Thymus (tissue), 11 donors: Measurements from ENCODE around the gene KCTD13. TPM values are rescaled to one million over a fixed set of nuclear protein-coding genes. Genes with fewer than 3 reads are reported as not detected.
"Not testable (repeated sequence)": the region's sequence is repeated elsewhere in the genome, so short reads cannot be mapped to it uniquely, and the experiment has no call there.

Experiments
- DNase-seq, 9 donors: peaks; one replicate each; pipeline ENCODE4 v3.0.0-alpha.2; 2013; ENCODE audit warnings: low spot score in 9 of 9, low read depth in 6 of 9, missing footprints in 1 of 9
- H3K27ac ChIP-seq, 2 donors: one replicate each; pipeline ENCODE4 v1.5.1; 2013; ENCODE audit warnings: control low read depth in 1 of 2, low read depth in 1 of 2, low read length in 1 of 2, mild to moderate bottlenecking in 1 of 2, moderate library complexity in 1 of 2
- H3K27me3 ChIP-seq, 2 donors: one replicate each; pipeline ENCODE4 v1.5.1; 2013; ENCODE audit warnings: low read length in 1 of 2; ENCODE audit not compliant: control insufficient read depth in 2 of 2, insufficient read depth in 1 of 2
- H3K36me3 ChIP-seq, 2 donors: one replicate each; pipeline ENCODE4 v1.5.1; 2013; ENCODE audit warnings: low read length in 1 of 2, mild to moderate bottlenecking in 1 of 2, moderate library complexity in 1 of 2; ENCODE audit not compliant: control insufficient read depth in 2 of 2, insufficient read depth in 2 of 2
- H3K4me1 ChIP-seq, 2 donors: one replicate each; pipeline ENCODE4 v1.5.1; 2013; ENCODE audit warnings: low read length in 2 of 2; ENCODE audit not compliant: control insufficient read depth in 2 of 2, insufficient read depth in 2 of 2
- H3K4me3 ChIP-seq, 2 donors: one replicate each; pipeline ENCODE4 v1.5.1; 2013; ENCODE audit warnings: low read length in 2 of 2, control low read depth in 1 of 2, mild to moderate bottlenecking in 1 of 2
- H3K9me3 ChIP-seq, 2 donors: one replicate each; pipeline ENCODE4 v1.5.1; 2013; ENCODE audit warnings: low read length in 1 of 2, mild to moderate bottlenecking in 1 of 2; ENCODE audit not compliant: control insufficient read depth in 2 of 2, insufficient read depth in 1 of 2
- WGBS: extraction: QIAGEN DNeasy Blood & Tissue Kit; methylation state at CpG from one replicate; pipeline ENCODE4 v1.1.7; 2013; 5-methylcytosine and 5-hydroxymethylcytosine counted together
- polyA plus RNA-seq: library from polyadenylated mRNA; stranded (reverse); fragments of 200-250 nt; gene quantifications from one replicate; pipeline ENCODE4 v1.2.3, GENCODE V29; 2013
- total RNA-seq: library from RNA; stranded (reverse); fragments of 120-200 nt; gene quantifications from one replicate; pipeline ENCODE4 v1.2.4, GENCODE V29; 2013
- donor health status: healthy.

Gene KCTD13
- total and polyA plus RNA-seq, 2 donors = 4.4 to 16.9 TPM

- WGBS = 64% methylated on average over 15 of the region's 15 CpGs
- H3K9me3 ChIP-seq = peaks cover 0 to 11% of the 10 kb centered on the region in 2 donors
- H3K27me3 ChIP-seq = peaks cover 23 to 63% of the 10 kb centered on the region in 2 donors
- no peak for DNase-seq
- H3K4me3 ChIP-seq = no peak overlapping the region
- no peak overlapping the region for H3K27ac ChIP-seq
- H3K4me1 ChIP-seq = peaks cover 3 to 12% of the 10 kb centered on the region in 2 donors
- H3K36me3 ChIP-seq = no peaks in the 10 kb centered on the region
Observed at GRCh38 chr16:29896841-29897240, 29.2 kb downstream of the KCTD13 start.

DNA sequence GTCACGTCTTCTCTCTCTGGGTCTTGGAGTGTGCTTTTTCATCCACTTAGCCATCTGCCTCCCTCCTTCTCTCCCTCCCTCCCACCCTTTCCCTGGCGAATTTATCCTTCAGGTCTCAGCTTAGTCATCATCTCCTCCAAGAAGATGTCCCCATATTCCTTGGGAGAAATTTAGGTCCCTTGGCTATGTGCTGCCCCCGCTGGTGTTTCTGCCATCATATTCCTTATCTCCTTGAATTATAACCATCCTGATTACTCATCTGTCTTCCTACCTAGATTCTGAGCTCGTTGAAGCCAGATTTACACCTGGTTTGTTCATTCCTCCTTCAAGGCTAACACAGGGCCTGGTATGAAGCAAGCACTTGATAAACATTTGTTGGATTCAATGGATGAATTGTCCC lies 31.7 kb downstream of the KCTD13 start:
- no peak for DNase-seq
- Histone ChIP-seq H3K9me3 (peaks cover 0 to 7% of the 10 kb centered on the region in 2 donors), H3K36me3 (no peaks in the 10 kb centered on the region), H3K27me3 (peaks cover 10 to 41% of the 10 kb centered on the region in 2 donors), H3K4me3 (no peak overlapping the region), H3K27ac (no peak overlapping the region), H3K4me1 (peaks cover under 1 to 1% of the 10 kb centered on the region in 2 donors)
- WGBS = 87% methylated on average over 4 of the region's 4 CpGs

DNA sequence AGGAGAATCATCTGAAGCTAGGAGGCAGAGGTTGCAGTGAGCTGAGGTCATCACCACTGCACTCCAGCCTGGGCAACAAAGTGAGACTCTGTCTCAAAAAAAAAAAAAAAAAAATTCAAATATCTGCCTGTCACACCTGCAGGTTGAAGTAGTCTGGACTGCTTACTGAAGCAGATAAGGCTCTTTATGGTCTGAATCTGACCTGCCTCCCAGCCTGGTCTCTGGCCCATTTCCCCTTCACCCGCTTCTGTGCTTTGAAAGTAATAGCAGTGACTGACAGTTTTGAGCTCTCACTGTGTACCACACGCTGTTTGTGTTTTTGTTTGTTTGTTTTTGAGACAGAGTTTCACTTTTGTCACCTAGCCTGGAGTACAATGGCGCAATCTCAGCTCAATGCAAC lies 32.5 kb downstream of the KCTD13 start:
- DNase-seq = no peak
- no peaks in the 10 kb centered on the region for H3K4me1 ChIP-seq
- H3K36me3 ChIP-seq = no peaks in the 10 kb centered on the region
- WGBS = 95% methylated on average over 3 of the region's 3 CpGs
- H3K9me3 ChIP-seq = no peaks in the 10 kb centered on the region
- H3K27ac ChIP-seq = no peak overlapping the region
- peaks cover 2 to 33% of the 10 kb centered on the region in 2 donors for H3K27me3 ChIP-seq
- H3K4me3 ChIP-seq = no peak overlapping the region

- Histone ChIP-seq H3K4me1 (no peaks in the 10 kb centered on the region), H3K36me3 (no peaks in the 10 kb centered on the region), H3K27ac (no peak overlapping the region), H3K4me3 (no peak overlapping the region), H3K27me3 (peaks cover 0 to 24% of the 10 kb centered on the region in 2 donors), H3K9me3 (no peaks in the 10 kb centered on the region)
- DNase-seq = no peak
- 95% methylated on average over 6 of the region's 6 CpGs for WGBS
Observed at GRCh38 chr16:29892458-29892813, 33.6 kb downstream of the KCTD13 start.

GRCh38 chr16:29891525-29892457 lies 34.2 kb downstream of the KCTD13 start:
- no peaks in the 10 kb centered on the region for H3K4me1 ChIP-seq
- no peak overlapping the region for H3K4me3 ChIP-seq
- no peaks in the 10 kb centered on the region for H3K9me3 ChIP-seq
- WGBS = 85% methylated on average over 10 of the region's 10 CpGs
- H3K27ac ChIP-seq = no peak overlapping the region
- no peaks in the 10 kb centered on the region for H3K36me3 ChIP-seq
- no peak for DNase-seq
- peaks cover 0 to 17% of the 10 kb centered on the region in 2 donors for H3K27me3 ChIP-seq

- H3K4me1 ChIP-seq, DNase-seq, H3K27ac ChIP-seq, H3K9me3 ChIP-seq, H3K4me3 ChIP-seq, H3K27me3 ChIP-seq, H3K36me3 ChIP-seq: not testable (repeated sequence)
- 92% methylated on average over 3 of the region's 3 CpGs for WGBS
Observed at GRCh38 chr16:29889372-29889771, 36.7 kb downstream of the KCTD13 start.

GRCh38 chr16:29883987-29884386 lies 42.0 kb downstream of the KCTD13 start:
- Histone ChIP-seq H3K9me3 (no peaks in the 10 kb centered on the region), H3K4me1 (no peaks in the 10 kb centered on the region), H3K36me3 (no peaks in the 10 kb centered on the region), H3K27me3 (peaks cover 0 to 4% of the 10 kb centered on the region in 2 donors), H3K4me3 (no peak overlapping the region), H3K27ac (no peak overlapping the region)
- DNase-seq = no peak
- 76% methylated on average over 6 of the region's 6 CpGs for WGBS

DNA sequence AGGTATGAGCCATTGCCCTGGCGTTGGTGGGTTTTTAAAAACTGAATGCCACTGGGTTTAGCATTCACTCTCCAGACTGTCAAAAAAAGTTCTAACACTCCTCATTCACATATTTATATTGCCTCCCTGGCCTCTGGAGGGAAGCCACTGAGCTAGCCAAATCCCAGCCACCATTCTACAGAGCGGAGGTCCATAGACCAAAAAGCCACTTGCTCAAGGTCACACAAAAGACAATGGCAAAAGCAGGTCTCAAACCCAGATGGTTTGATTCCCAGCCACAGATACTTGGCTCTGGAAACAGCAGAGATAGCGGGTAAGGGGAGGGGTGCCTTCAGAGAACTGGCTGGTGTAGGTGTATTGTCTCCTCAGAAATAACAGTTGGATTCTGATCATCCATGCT lies 45.0 kb downstream of the KCTD13 start:
- H3K27me3 ChIP-seq = peaks cover 12 to 25% of the 10 kb centered on the region in 2 donors
- no peaks in the 10 kb centered on the region for H3K36me3 ChIP-seq
- no peak overlapping the region for H3K27ac ChIP-seq
- peaks cover 0 to 14% of the 10 kb centered on the region in 2 donors for H3K9me3 ChIP-seq
- 95% methylated on average over 3 of the region's 3 CpGs for WGBS
- DNase-seq = no peak
- no peak overlapping the region for H3K4me3 ChIP-seq
- peaks cover 4 to 16% of the 10 kb centered on the region in 2 donors for H3K4me1 ChIP-seq

DNA sequence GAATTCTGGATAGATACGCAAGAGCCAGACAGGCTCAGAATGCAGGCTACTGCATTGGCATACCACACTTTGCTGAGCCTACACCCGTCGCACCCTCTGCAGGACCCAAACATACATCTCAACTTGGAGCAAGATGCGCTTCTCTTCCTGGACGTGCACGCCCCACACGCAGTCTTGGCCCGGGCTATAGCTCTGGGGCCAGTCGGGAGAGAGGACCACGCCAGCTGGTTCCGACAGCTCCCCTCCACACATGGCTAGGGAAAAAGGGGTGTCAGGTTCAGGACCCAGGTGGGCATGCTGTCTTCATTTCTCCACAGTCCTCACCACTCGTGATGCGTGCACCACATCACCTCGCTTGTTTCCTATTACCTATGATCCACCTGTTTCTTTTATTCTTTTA lies 47.9 kb downstream of the KCTD13 start:
- Histone ChIP-seq H3K9me3 (peaks cover 0 to 16% of the 10 kb centered on the region in 2 donors), H3K4me1 (peaks cover 4 to 16% of the 10 kb centered on the region in 2 donors), H3K4me3 (no peak overlapping the region), H3K27me3 (peaks cover 20 to 51% of the 10 kb centered on the region in 2 donors), H3K27ac (no peak overlapping the region), H3K36me3 (no peaks in the 10 kb centered on the region)
- WGBS = 93% methylated on average over 14 of the region's 14 CpGs
- no peak for DNase-seq
